Lower leg skin (tissue), 4 donors: ENCODE measurements around the gene KLHL17. TPM values are rescaled to one million over a fixed set of nuclear protein-coding genes. Genes with fewer than 3 reads are reported as not detected.

Experiments used
- DNase-seq, 2 donors: peaks; one replicate each; pipeline ENCODE4 v3.0.0-alpha.2; 2019; ENCODE audit warnings: low spot score in 2 of 2
- H3K4me3 ChIP-seq: fragments of 200-600 bp; sonication (generic); 2 replicates; pipeline ENCODE4 v1.5.1; 2017; ENCODE audit warnings: mild to moderate bottlenecking, low read depth; ENCODE audit not compliant: poor library complexity, severe bottlenecking
- CTCF ChIP-seq, 3 donors: fragments of 450-650 bp; IDR thresholded peaks; one replicate each; pipeline ENCODE4 v1.5.1; 2016; ENCODE audit warnings: antibody characterized with exemption in 3 of 3, mild to moderate bottlenecking in 3 of 3, moderate library complexity in 2 of 3
- POLR2A ChIP-seq, 2 donors: fragments of 450-650 bp; IDR thresholded peaks; one replicate each; pipeline ENCODE4 v1.6.1; 2016 to 2017; ENCODE audit warnings: antibody characterized with exemption in 2 of 2, mild to moderate bottlenecking in 1 of 2, moderate library complexity in 1 of 2
- WGBS, 2 donors: methylation state at CpG; one replicate each; pipeline ENCODE4 v1.1.5; 2018; 5-methylcytosine and 5-hydroxymethylcytosine counted together
- intact Hi-C: fragments of 100-400 bp; cut with DNase I; formaldehyde crosslinking; loops from one replicate; pipeline ENCODE4 v1.15.0; 2023; ENCODE audit warnings: low total_unique reads
- total RNA-seq, 4 donors: library from RNA; depleted of rRNA; stranded (reverse); fragments of >200 nt; gene quantifications; one replicate each; pipeline ENCODE4 v1.1.0, GENCODE V29; 2016

The KLHL17 gene
- total RNA-seq, 4 donors from 2014 or later = 9.7 to 30.9 (median 16.3) TPM

GRCh38 chr1:930633-931138 is 29.7 kb upstream of the KLHL17 start:
- TF ChIP-seq CTCF (IDR thresholded peaks at IDR 0.05) (no peak), POLR2A (IDR thresholded peaks at IDR 0.05) (no peak)
- 48 to 63% methylated on average over 17 of the region's 18 CpGs for WGBS, 2 donors
- intact Hi-C loops = no loop called here
- DNase-seq = no peak
- H3K4me3 ChIP-seq = no peak overlapping the region

- no peak for TF ChIP-seq POLR2A (IDR thresholded peaks at IDR 0.05)
- no peak for TF ChIP-seq CTCF (IDR thresholded peaks at IDR 0.05)
- intact Hi-C loops = loop anchor here (2.0 kb wide), 1 partner anchor 25 kb away; no protein-coding TSS in a partner anchor
- 41 to 48% methylated on average over 15 of the region's 15 CpGs for WGBS, 2 donors
- no peak overlapping the region for H3K4me3 ChIP-seq
- DNase-seq = no peak
Observed at GRCh38 chr1:931380-932172, 28.8 kb upstream of the KLHL17 start.

GRCh38 chr1:932173-932510 is 28.2 kb upstream of the KLHL17 start:
- WGBS, 2 donors = 56 to 62% methylated on average over 9 to 16 of the region's 16 CpGs
- intact Hi-C loops = loop anchor here (2.0 kb wide), 1 partner anchor 25 kb away; no protein-coding TSS in a partner anchor
- TF ChIP-seq POLR2A (IDR thresholded peaks at IDR 0.05) (no peak), CTCF (IDR thresholded peaks at IDR 0.05) (no peak)
- DNase-seq = no peak
- no peak overlapping the region for H3K4me3 ChIP-seq

GRCh38 chr1:932776-933602 is 27.4 kb upstream of the KLHL17 start:
- H3K4me3 ChIP-seq = no peak overlapping the region
- WGBS, 2 donors = 68 to 73% methylated on average over 24 to 25 of the region's 25 CpGs
- intact Hi-C loops = loop anchor here (2.0 kb wide), 1 partner anchor 26 kb away; no protein-coding TSS in a partner anchor
- TF ChIP-seq CTCF (IDR thresholded peaks at IDR 0.05) (no peak), POLR2A (IDR thresholded peaks at IDR 0.05) (no peak)
- DNase-seq = no peak

GRCh38 chr1:933603-933940 is 26.8 kb upstream of the KLHL17 start:
- no peak for DNase-seq

More at GRCh38 chr1:933603-933940, 26.8 kb upstream of the KLHL17 start:
- no peak overlapping the region for H3K4me3 ChIP-seq
- TF ChIP-seq CTCF (IDR thresholded peaks at IDR 0.05) (no peak), POLR2A (IDR thresholded peaks at IDR 0.05) (no peak)
- 32 to 44% methylated on average over 4 to 9 of the region's 10 CpGs for WGBS, 2 donors
- intact Hi-C loops = loop anchor here (2.0 kb wide), 1 partner anchor 27 kb away; no protein-coding TSS in a partner anchor
